GM18951 (cell line): ENCODE data around the gene CGB5.
"Not testable (repeated sequence)": the region's sequence is repeated elsewhere in the genome, so short reads cannot be mapped to it uniquely, and the experiment has no call there.

Experiments
- POLR2A ChIP-seq: IDR thresholded peaks from 4 replicates; pipeline ENCODE4 v1.6.1; 2011; ENCODE audit warnings: mild to moderate bottlenecking; ENCODE audit not compliant: insufficient read length, insufficient read depth; ENCODE audit errors: extremely low read depth
- in situ Hi-C: fragments of 300-500 bp; cut with MboI; formaldehyde crosslinking; loops from one replicate; pipeline ENCODE4 v1.12.0; 2022; ENCODE audit warnings: low sequenced_read_pairs, mixed read lengths, inconsistent platforms; ENCODE audit not compliant: unreplicated experiment

CGB5 gene

DNA sequence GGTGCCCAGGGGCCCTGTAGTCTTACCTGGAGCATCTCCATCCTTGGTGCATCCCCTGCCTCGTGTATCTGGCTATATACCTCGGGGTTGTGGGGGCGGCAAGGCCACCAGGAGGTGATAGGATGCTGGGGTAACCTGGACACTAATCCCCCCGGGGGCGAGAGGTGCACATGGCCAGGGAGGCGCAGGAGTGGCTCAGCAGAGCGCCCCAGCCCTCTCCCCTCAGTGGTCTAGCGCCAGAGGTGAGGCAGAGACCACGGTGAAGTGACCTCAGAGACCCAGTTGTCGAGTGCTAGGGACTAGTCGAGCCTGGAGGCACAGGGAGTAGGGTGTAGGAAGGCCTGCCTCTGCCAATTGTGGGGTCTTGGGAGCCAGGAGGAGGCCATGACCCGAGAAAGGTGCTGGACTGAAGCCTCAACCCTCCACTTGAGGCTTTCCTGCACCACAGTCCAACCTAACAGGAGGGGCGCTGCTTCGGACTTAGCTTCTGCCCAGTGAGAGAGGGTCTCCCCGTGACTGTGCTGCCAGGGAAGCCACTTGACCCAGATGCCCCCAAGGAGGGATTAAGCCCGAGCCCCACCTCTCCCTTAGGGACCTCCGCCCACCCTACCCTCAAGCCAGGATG is 26.5 kb upstream of the CGB5 start, which contains the start of gene LHB:
TSS of gene LHB (minus strand) at position 51 of the 625 bp plus-strand sequence. CDS start at position 41, 10 bp downstream.
- in situ Hi-C loops: no loop called here
- TF ChIP-seq POLR2A: no peak

DNA sequence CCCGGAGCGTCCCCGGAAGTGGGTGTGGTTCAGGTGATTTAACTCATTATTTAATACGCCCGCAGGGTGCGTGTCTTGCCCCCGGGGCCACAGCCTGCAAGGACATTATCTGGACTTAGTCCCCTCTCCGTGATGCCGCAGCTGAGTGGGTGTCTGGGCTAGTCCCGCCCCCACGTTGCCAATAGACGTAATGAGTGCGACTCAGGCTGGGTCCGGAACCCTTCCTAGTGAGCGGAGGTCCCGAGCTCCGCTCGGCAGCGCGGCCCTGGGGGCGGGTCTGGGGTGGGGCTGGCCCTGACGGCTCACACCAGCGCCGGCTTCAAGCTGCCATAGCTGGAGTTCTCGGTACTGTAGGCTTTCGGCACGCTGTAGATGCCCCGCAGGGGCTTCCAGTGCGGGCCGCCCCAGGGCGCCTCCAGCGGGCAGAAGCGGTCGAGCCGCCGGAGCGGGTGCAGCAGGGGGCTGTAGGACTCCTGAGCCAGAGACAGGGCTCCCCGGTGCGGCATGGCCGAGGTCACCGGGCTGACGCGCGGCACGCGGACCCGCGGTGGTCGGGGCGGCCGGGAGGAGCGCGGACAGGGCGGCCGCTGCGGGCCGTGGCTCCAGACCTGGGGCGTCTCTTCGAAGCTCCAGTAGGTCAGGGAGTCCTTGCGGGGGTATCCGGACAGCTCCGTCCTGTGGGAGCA is 25.8 kb upstream of the CGB5 start:
- in situ Hi-C loops: no loop called here
- TF ChIP-seq POLR2A: peak; percentile 29

- in situ Hi-C loops: not testable (repeated sequence)
These were observed 25.0 kb upstream of the CGB5 start for GRCh38 chr19:49018388-49019241.

DNA sequence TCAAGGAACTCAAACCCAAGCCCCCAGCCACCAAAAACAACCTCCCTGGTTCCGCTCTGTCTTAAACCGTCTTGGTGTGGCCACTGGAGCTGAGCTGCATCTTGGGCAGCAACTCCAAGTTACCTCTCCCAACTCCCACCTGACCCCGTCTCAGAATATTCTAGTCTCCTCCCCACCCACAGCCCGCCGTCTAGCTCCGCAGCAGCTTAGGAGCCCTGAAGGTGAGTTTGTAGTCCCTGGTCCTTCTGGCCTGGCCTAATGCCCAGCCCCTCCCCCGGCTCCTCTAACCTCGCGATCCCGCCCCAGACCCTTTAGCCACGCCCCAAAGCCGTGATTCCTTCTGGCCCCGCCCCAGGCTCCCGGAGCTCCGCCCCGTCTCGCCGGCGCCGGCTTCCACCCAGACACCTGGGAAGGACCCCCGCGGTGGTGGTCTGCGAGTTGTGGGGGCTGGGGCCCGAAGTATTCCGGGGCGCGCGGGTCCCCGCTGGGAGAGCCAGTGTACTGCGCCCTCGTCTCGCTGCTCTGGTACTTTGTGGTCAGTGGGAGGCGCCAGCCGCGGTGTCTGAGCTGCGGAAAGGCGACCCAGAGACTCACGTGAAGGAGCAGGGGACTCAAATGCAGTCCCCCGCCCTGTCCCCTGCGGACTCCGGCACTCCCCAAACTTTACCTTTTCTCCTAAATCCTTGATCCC is 24.3 kb upstream of the CGB5 start:
- in situ Hi-C loops: no loop called here
- TF ChIP-seq POLR2A: no peak

GRCh38 chr19:49020342-49020741 is 23.3 kb upstream of the CGB5 start:
- in situ Hi-C loops: no loop called here

DNA sequence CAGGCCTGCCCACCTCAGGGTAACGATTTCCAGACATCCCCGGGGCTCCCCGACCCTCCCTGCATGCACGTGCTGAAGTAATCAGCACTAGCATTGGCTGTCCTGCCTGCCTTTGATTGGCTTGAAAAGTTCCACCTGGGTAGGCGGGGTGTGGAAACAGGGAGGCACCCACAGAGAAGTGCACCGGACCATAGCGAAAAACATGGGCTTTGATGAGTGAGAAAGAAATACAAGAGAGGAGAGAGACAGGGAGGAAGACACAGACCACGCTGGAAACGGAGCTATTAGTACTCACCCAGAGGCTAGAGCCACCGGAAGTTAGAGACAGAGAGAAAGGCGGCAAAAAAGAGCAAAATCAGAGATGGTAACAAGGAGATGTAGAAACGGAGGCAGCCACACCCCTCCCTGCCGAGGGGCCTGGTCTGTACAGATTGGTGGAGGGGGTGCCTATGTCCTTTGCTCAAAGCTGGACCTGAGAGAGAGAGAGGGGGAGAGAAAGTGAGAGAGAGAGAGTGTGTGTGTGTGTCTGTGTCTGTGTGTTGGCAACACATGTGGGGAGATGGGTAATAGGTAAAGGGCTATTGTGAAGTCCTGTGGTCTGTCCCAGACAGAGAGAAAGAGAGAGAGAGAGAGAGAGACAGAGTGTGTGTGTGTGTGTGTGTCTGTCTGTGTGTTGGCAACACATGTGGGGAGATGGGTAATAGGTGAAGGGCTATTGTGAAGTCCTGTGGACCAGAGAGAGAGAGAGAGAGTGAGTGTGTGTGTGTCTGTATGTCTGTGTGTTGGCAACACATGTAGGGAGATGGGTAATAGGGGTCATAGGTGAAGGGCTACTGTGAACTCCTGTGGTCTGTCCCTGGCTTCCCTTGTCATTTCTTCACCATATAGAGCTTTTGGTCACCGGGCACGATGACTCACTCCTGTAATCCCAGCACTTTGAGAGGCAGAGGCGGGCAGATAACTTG is 22.4 kb upstream of the CGB5 start:
- in situ Hi-C loops: no loop called here
- no peak for TF ChIP-seq POLR2A

More at GRCh38 chr19:49020342-49020741, 23.3 kb upstream of the CGB5 start:
- TF ChIP-seq POLR2A: no peak

- TF ChIP-seq POLR2A: no peak
- in situ Hi-C loops: no loop called here
These were observed 21.5 kb upstream of the CGB5 start for GRCh38 chr19:49022116-49022515.

- in situ Hi-C loops: not testable (repeated sequence)
These were observed 19.4 kb upstream of the CGB5 start, which contains the start of gene CGB3 for GRCh38 chr19:49024233-49024632. CGB3 (minus strand) TSS chr19:49024333; CDS start chr19:49023971, 362 bp downstream.

GRCh38 chr19:49025088-49025487 is 18.6 kb upstream of the CGB5 start:
- in situ Hi-C loops: not testable (repeated sequence)

- in situ Hi-C loops: not testable (repeated sequence)
These were observed 18.0 kb upstream of the CGB5 start for GRCh38 chr19:49025599-49025998.

DNA sequence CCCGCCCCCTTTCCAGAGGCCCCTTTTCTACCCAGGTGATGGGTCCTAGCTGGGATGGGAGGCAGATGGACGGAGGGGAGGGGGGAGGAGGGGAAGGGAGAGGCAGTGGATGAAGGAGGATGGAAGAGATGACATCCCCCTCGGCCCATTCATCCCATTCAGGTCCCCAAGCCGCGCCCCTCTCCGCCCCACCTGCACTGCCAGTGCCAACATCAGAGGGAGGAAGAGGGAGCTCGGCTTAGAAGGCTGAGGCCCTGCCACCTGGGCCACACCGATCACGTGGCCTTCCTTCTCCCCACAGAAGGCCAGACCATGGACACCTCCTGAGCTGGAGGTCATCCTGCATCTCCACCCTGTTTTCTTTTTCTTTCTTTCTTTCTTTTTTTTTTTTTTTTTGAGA is 15.0 kb upstream of the CGB5 start:
- in situ Hi-C loops: not testable (repeated sequence)

- in situ Hi-C loops: not testable (repeated sequence)
These were observed 13.9 kb upstream of the CGB5 start for GRCh38 chr19:49029749-49030148.

DNA sequence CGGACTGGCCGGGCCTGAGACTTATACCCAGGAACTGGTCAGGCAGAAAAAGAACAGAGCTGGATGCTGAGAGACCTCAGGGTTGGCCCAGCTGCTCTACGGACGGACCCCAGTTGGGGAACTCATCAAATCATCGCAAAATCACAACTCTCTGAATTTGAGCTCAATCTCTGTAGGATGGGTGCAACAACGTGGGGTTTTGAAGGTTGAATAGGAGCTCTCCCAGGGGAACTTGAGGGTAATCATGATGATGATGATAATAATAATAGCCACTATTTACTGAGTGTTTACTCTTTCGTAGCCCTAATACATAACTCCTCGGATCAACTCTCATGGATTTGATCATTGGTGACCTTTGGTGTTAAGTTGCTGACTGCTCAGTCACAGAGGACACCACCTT is 13.3 kb upstream of the CGB5 start:
- in situ Hi-C loops: not testable (repeated sequence)

GRCh38 chr19:49031642-49032301 is 11.9 kb upstream of the CGB5 start, which contains the start of gene CGB2:
CGB2 (plus strand) TSS chr19:49031890; CDS start chr19:49032096, 206 bp downstream.
- in situ Hi-C loops: not testable (repeated sequence)

DNA sequence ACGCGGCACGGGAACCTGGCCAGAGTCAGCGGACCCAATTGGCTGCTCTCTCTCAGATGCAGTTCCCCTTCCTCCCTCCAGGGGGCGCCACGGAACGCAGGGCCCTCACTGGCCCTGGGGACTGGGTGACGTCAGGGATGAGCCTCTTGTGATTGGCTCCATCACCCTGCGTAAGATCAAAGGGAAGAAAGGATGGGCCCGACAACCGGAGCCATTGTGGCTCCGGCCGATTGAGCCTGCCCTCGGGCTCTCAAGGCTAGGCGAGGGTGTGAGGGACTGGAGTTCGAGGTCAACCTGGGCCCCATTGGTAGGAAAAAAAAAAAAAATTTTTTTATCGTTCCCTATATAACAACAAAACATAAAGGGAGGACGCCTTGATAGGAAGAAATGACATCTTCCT is 6.8 kb upstream of the CGB5 start, which contains the start of gene CGB1:
TSS of gene CGB1 (minus strand) at position 81 of the 400 bp plus-strand sequence. CDS start 184 bp downstream, outside the sequence.
- in situ Hi-C loops: not testable (repeated sequence)

DNA sequence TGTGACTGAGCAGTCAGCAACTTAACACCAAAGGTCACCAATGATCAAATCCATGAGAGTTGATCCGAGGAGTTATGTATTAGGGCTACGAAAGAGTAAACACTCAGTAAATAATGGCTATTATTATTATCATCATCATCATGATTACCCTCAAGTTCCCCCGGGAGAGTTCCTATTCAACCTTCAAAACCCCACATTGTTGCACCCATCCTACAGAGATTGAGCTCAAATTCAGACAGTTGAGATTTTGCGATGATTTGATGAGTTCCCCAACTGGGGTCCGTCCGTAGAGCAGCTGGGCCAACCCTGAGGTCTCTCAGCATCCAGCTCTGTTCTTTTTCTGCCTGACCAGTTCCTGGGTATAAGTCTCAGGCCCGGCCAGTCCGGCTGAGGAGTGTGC is 5.5 kb upstream of the CGB5 start:
- in situ Hi-C loops: not testable (repeated sequence)
